ES-I3 (cell line): ENCODE results near the gene AGO1.
"Not testable (repeated sequence)": the region's sequence is repeated elsewhere in the genome, so short reads cannot be mapped to it uniquely, and the experiment has no call there.

Experiments used
- H3K36me3 ChIP-seq: 2 replicates; pipeline ENCODE4 v1.6.1; 2013; ENCODE audit warnings: mild to moderate bottlenecking, low read length, control low read depth, moderate library complexity; ENCODE audit not compliant: insufficient read depth
- H3K4me1 ChIP-seq: 2 replicates; pipeline ENCODE4 v1.6.1; 2013; ENCODE audit warnings: mild to moderate bottlenecking, control low read depth, low read length; ENCODE audit not compliant: insufficient read depth
- H3K9ac ChIP-seq: 2 replicates; pipeline ENCODE4 v1.6.1; 2013; ENCODE audit warnings: low read depth, mild to moderate bottlenecking, low read length, moderate library complexity
- H3K9me3 ChIP-seq: 2 replicates; pipeline ENCODE4 v1.6.1; 2013; ENCODE audit warnings: mild to moderate bottlenecking, low read length, moderate library complexity; ENCODE audit not compliant: control insufficient read depth, insufficient read depth

Gene AGO1

DNA sequence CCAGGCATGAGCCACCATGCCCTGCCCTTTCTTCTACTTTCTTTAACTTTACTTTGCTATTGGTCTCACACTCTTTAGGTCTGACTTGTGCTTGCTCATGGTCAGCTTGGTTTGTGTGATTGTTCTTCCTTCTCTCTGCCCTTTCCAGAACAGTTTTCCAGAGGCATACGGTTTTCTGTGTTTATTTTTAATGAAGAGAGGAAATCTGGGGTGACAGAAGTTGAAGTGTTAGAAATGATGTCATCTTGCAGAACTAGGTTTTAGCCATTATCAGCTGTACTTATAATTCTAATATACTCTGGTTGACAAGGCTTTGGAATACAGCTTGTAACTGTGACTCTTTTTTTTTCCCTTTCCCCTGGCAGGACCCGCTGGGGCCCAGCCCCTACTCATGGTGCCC is 62.3 kb downstream of the AGO1 start:
- H3K36me3 ChIP-seq = no peaks in the 10 kb centered on the region
- no peaks in the 10 kb centered on the region for H3K9me3 ChIP-seq
- no peaks in the 10 kb centered on the region; the same call in 1 of the 2 replicates for H3K4me1 ChIP-seq
- no peak overlapping the region for H3K9ac ChIP-seq

DNA sequence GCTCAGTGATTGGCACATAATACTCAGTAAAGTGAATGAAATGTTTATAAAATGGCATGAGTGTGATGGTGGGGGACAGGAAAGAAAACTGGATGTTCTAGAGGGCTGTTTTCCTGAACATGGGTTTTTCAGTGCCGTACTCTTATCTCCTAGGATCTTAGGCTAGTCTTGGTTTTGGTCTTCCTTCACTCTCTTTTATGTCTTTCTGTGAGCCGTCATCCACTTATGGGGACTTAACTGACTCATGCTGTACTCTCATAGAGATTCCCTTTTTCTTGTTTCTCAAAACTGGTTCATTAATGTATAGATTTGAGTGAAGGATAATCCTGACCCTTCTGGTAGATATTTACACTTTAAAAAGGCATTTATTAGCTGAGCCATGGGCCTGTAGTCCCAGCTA is 64.5 kb downstream of the AGO1 start:
- no peak overlapping the region for H3K9ac ChIP-seq
- no peaks in the 10 kb centered on the region; the same call in 1 of the 2 replicates for H3K4me1 ChIP-seq
- no peaks in the 10 kb centered on the region for H3K9me3 ChIP-seq
- H3K36me3 ChIP-seq = no peaks in the 10 kb centered on the region

- Histone ChIP-seq H3K9me3 (no peaks in the 10 kb centered on the region), H3K9ac (no peak overlapping the region), H3K4me1 (no peaks in the 10 kb centered on the region), H3K36me3 (no peaks in the 10 kb centered on the region)
Observed at GRCh38 chr1:35958558-35958957, 75.5 kb downstream of the AGO1 start.

GRCh38 chr1:35959304-35959703 is 76.3 kb downstream of the AGO1 start:
- no peaks in the 10 kb centered on the region for H3K9me3 ChIP-seq
- no peaks in the 10 kb centered on the region for H3K36me3 ChIP-seq
- H3K9ac ChIP-seq = no peak overlapping the region
- H3K4me1 ChIP-seq = no peaks in the 10 kb centered on the region

GRCh38 chr1:35962952-35963351 is 79.9 kb downstream of the AGO1 start:
- Histone ChIP-seq H3K9me3 (no peaks in the 10 kb centered on the region), H3K36me3 (no peaks in the 10 kb centered on the region), H3K4me1 (no peaks in the 10 kb centered on the region), H3K9ac (no peak overlapping the region)

GRCh38 chr1:35964277-35964676 is 81.3 kb downstream of the AGO1 start:
- not testable (repeated sequence) for H3K9ac ChIP-seq, H3K36me3 ChIP-seq, H3K9me3 ChIP-seq, H3K4me1 ChIP-seq

DNA sequence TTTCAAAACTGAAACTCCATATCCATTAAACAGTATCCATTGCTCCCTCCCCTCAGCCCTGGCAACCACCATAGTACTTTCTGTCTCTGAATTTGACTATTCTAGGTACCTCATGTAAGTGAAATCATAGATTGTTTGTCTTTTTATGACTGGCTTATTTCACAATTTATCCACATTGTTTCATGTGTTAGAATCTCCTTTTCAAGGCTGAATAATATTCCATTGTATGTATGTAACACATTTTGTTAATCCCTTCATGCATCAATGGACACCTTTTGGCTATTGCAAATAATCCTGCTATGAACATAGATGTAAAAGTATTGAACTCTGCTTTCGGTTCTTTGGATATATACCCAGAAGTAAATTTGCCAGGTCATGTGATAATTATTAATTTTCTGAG is 85.4 kb downstream of the AGO1 start:
- no peaks in the 10 kb centered on the region for H3K9me3 ChIP-seq
- H3K9ac ChIP-seq = no peak overlapping the region
- 0 out of 2 replicates have a peak, but pooled peaks cover 3% of the 10 kb centered on the region for H3K36me3 ChIP-seq
- no peaks in the 10 kb centered on the region for H3K4me1 ChIP-seq

DNA sequence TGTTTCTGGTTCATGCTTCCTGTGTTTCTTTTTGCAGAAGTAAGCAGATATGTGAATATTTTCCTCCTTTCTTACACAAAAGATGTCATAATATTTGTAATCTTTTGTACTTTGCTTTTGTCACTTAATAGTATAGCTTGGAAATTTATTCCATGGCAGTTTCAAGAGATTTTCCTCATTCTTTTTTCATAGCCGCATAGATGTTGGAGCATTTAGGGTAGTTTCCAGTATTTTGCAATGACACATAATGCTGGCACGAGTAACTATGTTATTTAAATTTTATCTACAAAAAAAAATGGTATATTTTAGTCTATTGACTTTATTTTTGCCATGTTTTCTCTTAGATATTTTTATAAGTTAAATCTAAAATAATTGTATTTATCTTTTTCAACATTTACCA is 88.6 kb downstream of the AGO1 start:
- Histone ChIP-seq H3K9ac (no peak overlapping the region), H3K4me1 (no peaks in the 10 kb centered on the region), H3K36me3 (0 out of 2 replicates have a peak, but pooled peaks cover 3% of the 10 kb centered on the region), H3K9me3 (no peaks in the 10 kb centered on the region)

DNA sequence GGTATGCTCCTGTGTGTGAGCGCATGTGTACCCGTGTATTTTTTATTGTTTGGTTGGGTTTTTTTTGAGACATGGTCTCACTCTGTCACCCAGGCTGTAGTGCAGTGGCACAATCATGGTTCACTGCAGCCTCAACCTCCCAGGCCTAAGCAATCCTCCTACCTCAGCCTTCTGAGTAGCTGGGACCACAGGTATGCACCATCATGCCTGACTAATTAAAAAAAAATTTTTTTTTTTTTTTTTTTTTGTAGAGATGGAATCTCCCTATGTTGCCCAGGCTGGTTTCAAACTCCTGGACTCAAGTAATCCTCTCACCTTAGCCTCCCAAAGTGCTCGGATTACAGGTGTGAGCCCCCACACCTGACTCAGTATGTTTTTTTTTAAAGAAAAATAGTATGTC is 89.6 kb downstream of the AGO1 start:
- not testable (repeated sequence) for H3K9ac ChIP-seq, H3K36me3 ChIP-seq, H3K9me3 ChIP-seq, H3K4me1 ChIP-seq

- Histone ChIP-seq H3K36me3 (no peaks in the 10 kb centered on the region; the same call in 1 of the 2 replicates), H3K9me3 (no peaks in the 10 kb centered on the region), H3K9ac (no peak overlapping the region), H3K4me1 (no peaks in the 10 kb centered on the region)
Observed at GRCh38 chr1:35980090-35980489, 97.1 kb downstream of the AGO1 start.
